GM12878 (cell line): ENCODE results near the gene MOAP1. TPM values are rescaled to one million over a fixed set of nuclear protein-coding genes. Genes with fewer than 3 reads are reported as not detected.

Experiments
- ATAC-seq: fragments of 200-7000 bp; cut with Tn5 transposase; 3 replicates; pipeline ENCODE4 v1.9.1; 2020; ENCODE audit warnings: mild to moderate bottlenecking, moderate library complexity
- BruUV-seq: library from RNA; stranded (reverse); fragments of 400-500 nt; replicated peaks from 2 replicates; lab custom pipeline; 2021; lab: Mats Ljungman, UMichigan
- CTCF ChIA-PET: fragments of 300-600 bp; sonication (Branson Sonifier 250); formaldehyde crosslinking; extraction: SDS; loops from one replicate; lab custom pipeline; 2021; ENCODE audit warnings: inconsistent platforms; lab: Yijun Ruan, JAX
- POLR2A ChIA-PET: fragments of 350-600 bp; formaldehyde crosslinking; extraction: SDS; loops from one replicate; lab custom pipeline; 2021; ENCODE audit warnings: inconsistent platforms; lab: Charles Lee
- RAD21 ChIA-PET: fragments of 300-600 bp; sonication (Branson Sonifier 250); formaldehyde crosslinking; loops from one replicate; lab custom pipeline; 2023; ENCODE audit warnings: antibody characterized with exemption; ENCODE audit not compliant: unreplicated experiment; lab: Charles Lee
- SMC1A ChIA-PET: fragments of 300-600 bp; sonication (Branson Sonifier 250); formaldehyde crosslinking; loops from one replicate; lab custom pipeline; 2023; ENCODE audit not compliant: unreplicated experiment, uncharacterized antibody; lab: Charles Lee
- DNase-seq: peaks from one replicate; pipeline ENCODE4 v3.0.0-alpha.2; 2011; ENCODE audit warnings: low read depth, low spot score
- FAIRE-seq: peaks from 3 replicates; lab custom pipeline; 2011; peaks lifted over from hg19 to GRCh38; lab: Jason Lieb, UNC
- H2AFZ ChIP-seq: 2 replicates; pipeline ENCODE4 v1.6.0; 2011; ENCODE audit warnings: low read depth, low read length, control low read depth; ENCODE audit not compliant: control insufficient read depth
- H3K27ac ChIP-seq: 2 replicates; pipeline ENCODE4 v1.5.1; 2011; ENCODE audit warnings: control low read depth; ENCODE audit not compliant: control insufficient read depth, insufficient read depth
- H3K27me3 ChIP-seq, 2 experiments: replicated peaks in 1 of 2; 2 replicates each; pipeline versions ENCODE4 v1.6.0 to v1.6.1; 2011; ENCODE audit warnings: low read length in 1 of 2; ENCODE audit not compliant: control insufficient read depth in 2 of 2, insufficient read depth in 2 of 2
- H3K36me3 ChIP-seq, 2 experiments: 2 replicates each; pipeline ENCODE4 v1.5.1; 2011; ENCODE audit warnings: low read length in 1 of 2; ENCODE audit not compliant: control insufficient read depth in 2 of 2, insufficient read depth in 2 of 2
- H3K4me1 ChIP-seq: 2 replicates; pipeline ENCODE4 v1.6.1; 2011; ENCODE audit warnings: mild to moderate bottlenecking, low read length, moderate library complexity, mixed read lengths; ENCODE audit not compliant: control insufficient read depth, insufficient read depth
- H3K4me2 ChIP-seq: 2 replicates; pipeline ENCODE4 v1.6.0; 2011; ENCODE audit warnings: control low read depth; ENCODE audit not compliant: control insufficient read depth, insufficient read depth
- H3K4me3 ChIP-seq: fragments of 200-600 bp; sonication (generic); 2 replicates; pipeline ENCODE4 v1.5.1; 2016
- H3K79me2 ChIP-seq: 2 replicates; pipeline ENCODE4 v1.6.0; 2011; ENCODE audit warnings: low read length; ENCODE audit not compliant: control insufficient read depth, insufficient read depth
- H3K9ac ChIP-seq: 2 replicates; pipeline ENCODE4 v1.8.0; 2011; ENCODE audit warnings: low read length, control low read depth, mixed read lengths; ENCODE audit not compliant: control insufficient read depth, insufficient read depth
- H3K9me3 ChIP-seq: replicated peaks from 3 replicates; pipeline ENCODE4 v1.5.1; 2011; ENCODE audit warnings: mild to moderate bottlenecking, low read length; ENCODE audit not compliant: control insufficient read depth, insufficient read depth
- H4K20me1 ChIP-seq: 2 replicates; pipeline ENCODE4 v1.6.0; 2011; ENCODE audit not compliant: control insufficient read depth, insufficient read depth
- BACH1 ChIP-seq: fragments of 450-650 bp; IDR thresholded peaks from 2 replicates; pipeline ENCODE4 v1.6.1; 2017; ENCODE audit warnings: mild to moderate bottlenecking, borderline replicate concordance
- IRF4 ChIP-seq: IDR thresholded peaks from 2 replicates; pipeline ENCODE4 v1.6.1; 2011; ENCODE audit warnings: low read depth, low read length
- JUNB ChIP-seq: IDR thresholded peaks from 2 replicates; pipeline ENCODE4 v1.6.1; 2016; ENCODE audit warnings: antibody characterized with exemption, mild to moderate bottlenecking
- MEF2A ChIP-seq: IDR thresholded peaks from 2 replicates; pipeline ENCODE4 v1.6.1; 2011; ENCODE audit warnings: low read depth, mild to moderate bottlenecking, low read length, moderate library complexity; ENCODE audit not compliant: insufficient read depth
- MYC ChIP-seq: IDR thresholded peaks from 2 replicates; pipeline ENCODE4 v1.6.1; 2011; ENCODE audit warnings: mild to moderate bottlenecking, low read length, moderate library complexity, inconsistent platforms; ENCODE audit not compliant: insufficient read depth, insufficient replicate concordance, insufficient read length, severe bottlenecking
- NFYB ChIP-seq: IDR thresholded peaks from 2 replicates; pipeline ENCODE4 v1.6.1; 2011; ENCODE audit warnings: low read depth, mild to moderate bottlenecking, low read length, improper control_type of control experiment, moderate library complexity; ENCODE audit not compliant: insufficient read depth
- SPI1 ChIP-seq: IDR thresholded peaks from 2 replicates; pipeline ENCODE4 v1.6.1; 2011; ENCODE audit warnings: low read depth, mild to moderate bottlenecking, low read length, moderate library complexity, borderline replicate concordance; ENCODE audit not compliant: insufficient read depth
- SREBF2 ChIP-seq: IDR thresholded peaks from 2 replicates; pipeline ENCODE4 v1.6.1; 2012; ENCODE audit warnings: mild to moderate bottlenecking, low read length
- STAT3 ChIP-seq: IDR thresholded peaks from 2 replicates; pipeline ENCODE4 v1.6.1; 2011; ENCODE audit warnings: low read depth, low read length, improper control_type of control experiment
- TCF7 ChIP-seq: IDR thresholded peaks from 2 replicates; pipeline ENCODE4 v1.6.1; 2014; ENCODE audit warnings: antibody characterized with exemption, borderline replicate concordance
- WRNIP1 ChIP-seq: IDR thresholded peaks from 2 replicates; pipeline ENCODE4 v1.6.1; 2011; ENCODE audit warnings: low read depth, low read length, improper control_type of control experiment, borderline replicate concordance
- ZNF274 ChIP-seq: IDR thresholded peaks from one replicate; pipeline ENCODE4 v1.8.0; 2011; ENCODE audit not compliant: insufficient read length, insufficient read depth
- WGBS: methylation state at CpG from one replicate; pipeline ENCODE4 v1.1.6; 2016; ENCODE audit warnings: low lambda C conversion rate; ENCODE audit not compliant: insufficient replicate concordance, insufficient coverage; ENCODE audit errors: missing lambda C conversion rate; 5-methylcytosine and 5-hydroxymethylcytosine counted together
- in situ Hi-C: fragments of 300-500 bp; cut with MboI; formaldehyde crosslinking; loops from 9 replicates; pipeline ENCODE4 v1.14.3; 2018; ENCODE audit warnings: mixed read lengths
- intact Hi-C: fragments of 100-400 bp; cut with micrococcal nuclease; formaldehyde crosslinking; loops from one replicate; pipeline ENCODE4 v1.14.2; 2022; ENCODE audit not compliant: unreplicated experiment
- polyA plus RNA-seq, 11 experiments: library from polyadenylated mRNA; depleted of rRNA in 4 of 11; unstranded in 6 of 11; stranded (reverse) in 5 of 11; fragments of >200 nt; fragmentation: Nextera tagmentation in 4 of 11; fragmentation: Illumina TruSeq in 1 of 11; extraction: Ambion mirVana in 4 of 11; extraction: Trizol in 1 of 11; gene quantifications; 1 replicate in 1 of 11; 2 replicates in 10 of 11; pipeline versions ENCODE4 v1.2.1 to v1.2.3, GENCODE V29; 2011 to 2016; ENCODE audit warnings: inconsistent platforms in 2 of 11, missing spikeins in 2 of 11, low read depth in 1 of 11
- total RNA-seq, 4 experiments: library from RNA; depleted of rRNA in 3 of 4; stranded (reverse); fragments of >200 nt in 3 of 4; fragmentation: Illumina TruSeq in 1 of 4; extraction: Trizol in 1 of 4; gene quantifications; 2 replicates each; pipeline versions ENCODE4 v1.2.1 to v1.2.3, GENCODE V29; 2013 to 2021
- TF ChIP-seq, protein P1 (sequence below): IDR thresholded peaks from 2 replicates; pipeline ENCODE4 v1.6.1; 2011; ENCODE audit warnings: borderline replicate concordance, low read depth, mild to moderate bottlenecking, moderate library complexity, low read length; ENCODE audit not compliant: insufficient read depth, poor library complexity, severe bottlenecking
- TF ChIP-seq, protein P2 (sequence below): fragments of 450-650 bp; IDR thresholded peaks from 2 replicates; pipeline ENCODE4 v1.6.1; 2017; ENCODE audit warnings: mild to moderate bottlenecking, moderate library complexity
- TF ChIP-seq, protein P3 (sequence below): fragments of 450-650 bp; formaldehyde crosslinking; IDR thresholded peaks from 2 replicates; pipeline ENCODE4 v1.4.0; 2020; ENCODE audit warnings: mild to moderate bottlenecking, moderate library complexity

MOAP1 gene
- total and polyA plus RNA-seq, 10 of the 15 experiments (the other 5 are each of a cell fraction or from before 2014, with no cell fraction given) = 3.1 to 51.9 (median 11.4) TPM

DNA sequence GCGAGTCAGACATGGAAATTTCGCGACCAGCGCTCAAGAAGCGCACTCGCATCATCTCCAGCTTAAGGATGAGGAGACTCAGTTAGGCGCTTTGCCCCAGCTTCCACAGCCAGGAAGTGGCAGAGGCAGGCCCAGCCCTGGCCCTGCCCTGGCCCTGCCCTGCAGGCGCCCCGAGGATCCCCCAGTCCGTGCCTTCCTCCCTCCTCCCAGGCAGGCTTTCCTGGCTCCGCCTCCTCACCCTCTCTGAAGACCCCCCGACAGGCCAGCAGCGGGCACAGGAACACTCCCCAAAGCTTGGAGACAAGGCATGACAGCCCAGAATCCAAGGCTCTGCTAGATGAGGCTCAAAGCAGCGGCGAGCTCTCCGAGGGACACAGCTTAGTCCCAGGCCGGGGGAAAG lies 47.5 kb upstream of the MOAP1 start:
- Histone ChIP-seq H3K27me3 (no peaks in the 10 kb centered on the region), H4K20me1 (no peaks in the 10 kb centered on the region), H3K4me1 (no peaks in the 10 kb centered on the region; the same call in 1 of the 2 replicates), H3K27ac (no peak overlapping the region), H3K79me2 (no peaks in the 10 kb centered on the region), H3K36me3 (peaks cover 4 to 5% of the 10 kb centered on the region in 2 experiments; a peak in 2 of 4 replicates), H3K9ac (no peak overlapping the region), H2AFZ (no peak overlapping the region), H3K4me2 (no peak overlapping the region), H3K4me3 (no peak overlapping the region), H3K9me3 (no peaks in the 10 kb centered on the region)
- FAIRE-seq = no peak
- no peak for DNase-seq
- BruUV-seq = no TSS peak
- RAD21 ChIA-PET = interaction anchor here (1.1 to 1.3 kb wide), 2 partner anchors 68 to 119 kb away, joined by 3 read pairs; no protein-coding TSS in a partner anchor
- CTCF ChIA-PET = interaction anchor here (0.9 to 3.9 kb wide), 5 partner anchors 13 to 390 kb away, joined by 3 to 17 read pairs (median 3); partner anchors contain the start of genes GON7 and UBR7
- no peak for ATAC-seq
- in situ Hi-C loops (loop anchor here (25.0 kb wide), 1 partner anchor 305 kb away; no protein-coding TSS in a partner anchor), intact Hi-C loops (no loop called here)
- POLR2A ChIA-PET = interaction anchor here (1.4 kb wide), 1 partner anchor 308 kb away, joined by 3 read pairs; no protein-coding TSS in a partner anchor
- WGBS = 50% methylated on average over 17 of the region's 17 CpGs
- SMC1A ChIA-PET = interaction anchor here (2.2 to 5.5 kb wide), 2 partner anchors 302 to 316 kb away, joined by 7 to 25 read pairs; no protein-coding TSS in a partner anchor
- TF ChIP-seq ZNF274 (no peak), MYC (no peak), SPI1 (no peak), TCF7 (no peak), STAT3 (no peak), SREBF2 (no peak), MEF2A (no peak), BACH1 (no peak), IRF4 (no peak), WRNIP1 (no peak), JUNB (no peak), NFYB (no peak)
- TF ChIP-seq, protein P1, sequence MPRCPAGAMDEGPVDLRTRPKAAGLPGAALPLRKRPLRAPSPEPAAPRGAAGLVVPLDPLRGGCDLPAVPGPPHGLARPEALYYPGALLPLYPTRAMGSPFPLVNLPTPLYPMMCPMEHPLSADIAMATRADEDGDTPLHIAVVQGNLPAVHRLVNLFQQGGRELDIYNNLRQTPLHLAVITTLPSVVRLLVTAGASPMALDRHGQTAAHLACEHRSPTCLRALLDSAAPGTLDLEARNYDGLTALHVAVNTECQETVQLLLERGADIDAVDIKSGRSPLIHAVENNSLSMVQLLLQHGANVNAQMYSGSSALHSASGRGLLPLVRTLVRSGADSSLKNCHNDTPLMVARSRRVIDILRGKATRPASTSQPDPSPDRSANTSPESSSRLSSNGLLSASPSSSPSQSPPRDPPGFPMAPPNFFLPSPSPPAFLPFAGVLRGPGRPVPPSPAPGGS = no peak
- TF ChIP-seq, protein P2, sequence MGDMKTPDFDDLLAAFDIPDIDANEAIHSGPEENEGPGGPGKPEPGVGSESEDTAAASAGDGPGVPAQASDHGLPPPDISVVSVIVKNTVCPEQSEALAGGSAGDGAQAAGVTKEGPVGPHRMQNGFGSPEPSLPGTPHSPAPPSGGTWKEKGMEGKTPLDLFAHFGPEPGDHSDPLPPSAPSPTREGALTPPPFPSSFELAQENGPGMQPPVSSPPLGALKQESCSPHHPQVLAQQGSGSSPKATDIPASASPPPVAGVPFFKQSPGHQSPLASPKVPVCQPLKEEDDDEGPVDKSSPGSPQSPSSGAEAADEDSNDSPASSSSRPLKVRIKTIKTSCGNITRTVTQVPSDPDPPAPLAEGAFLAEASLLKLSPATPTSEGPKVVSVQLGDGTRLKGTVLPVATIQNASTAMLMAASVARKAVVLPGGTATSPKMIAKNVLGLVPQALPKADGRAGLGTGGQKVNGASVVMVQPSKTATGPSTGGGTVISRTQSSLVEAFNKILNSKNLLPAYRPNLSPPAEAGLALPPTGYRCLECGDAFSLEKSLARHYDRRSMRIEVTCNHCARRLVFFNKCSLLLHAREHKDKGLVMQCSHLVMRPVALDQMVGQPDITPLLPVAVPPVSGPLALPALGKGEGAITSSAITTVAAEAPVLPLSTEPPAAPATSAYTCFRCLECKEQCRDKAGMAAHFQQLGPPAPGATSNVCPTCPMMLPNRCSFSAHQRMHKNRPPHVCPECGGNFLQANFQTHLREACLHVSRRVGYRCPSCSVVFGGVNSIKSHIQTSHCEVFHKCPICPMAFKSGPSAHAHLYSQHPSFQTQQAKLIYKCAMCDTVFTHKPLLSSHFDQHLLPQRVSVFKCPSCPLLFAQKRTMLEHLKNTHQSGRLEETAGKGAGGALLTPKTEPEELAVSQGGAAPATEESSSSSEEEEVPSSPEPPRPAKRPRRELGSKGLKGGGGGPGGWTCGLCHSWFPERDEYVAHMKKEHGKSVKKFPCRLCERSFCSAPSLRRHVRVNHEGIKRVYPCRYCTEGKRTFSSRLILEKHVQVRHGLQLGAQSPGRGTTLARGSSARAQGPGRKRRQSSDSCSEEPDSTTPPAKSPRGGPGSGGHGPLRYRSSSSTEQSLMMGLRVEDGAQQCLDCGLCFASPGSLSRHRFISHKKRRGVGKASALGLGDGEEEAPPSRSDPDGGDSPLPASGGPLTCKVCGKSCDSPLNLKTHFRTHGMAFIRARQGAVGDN = no peak
- TF ChIP-seq, protein P3, sequence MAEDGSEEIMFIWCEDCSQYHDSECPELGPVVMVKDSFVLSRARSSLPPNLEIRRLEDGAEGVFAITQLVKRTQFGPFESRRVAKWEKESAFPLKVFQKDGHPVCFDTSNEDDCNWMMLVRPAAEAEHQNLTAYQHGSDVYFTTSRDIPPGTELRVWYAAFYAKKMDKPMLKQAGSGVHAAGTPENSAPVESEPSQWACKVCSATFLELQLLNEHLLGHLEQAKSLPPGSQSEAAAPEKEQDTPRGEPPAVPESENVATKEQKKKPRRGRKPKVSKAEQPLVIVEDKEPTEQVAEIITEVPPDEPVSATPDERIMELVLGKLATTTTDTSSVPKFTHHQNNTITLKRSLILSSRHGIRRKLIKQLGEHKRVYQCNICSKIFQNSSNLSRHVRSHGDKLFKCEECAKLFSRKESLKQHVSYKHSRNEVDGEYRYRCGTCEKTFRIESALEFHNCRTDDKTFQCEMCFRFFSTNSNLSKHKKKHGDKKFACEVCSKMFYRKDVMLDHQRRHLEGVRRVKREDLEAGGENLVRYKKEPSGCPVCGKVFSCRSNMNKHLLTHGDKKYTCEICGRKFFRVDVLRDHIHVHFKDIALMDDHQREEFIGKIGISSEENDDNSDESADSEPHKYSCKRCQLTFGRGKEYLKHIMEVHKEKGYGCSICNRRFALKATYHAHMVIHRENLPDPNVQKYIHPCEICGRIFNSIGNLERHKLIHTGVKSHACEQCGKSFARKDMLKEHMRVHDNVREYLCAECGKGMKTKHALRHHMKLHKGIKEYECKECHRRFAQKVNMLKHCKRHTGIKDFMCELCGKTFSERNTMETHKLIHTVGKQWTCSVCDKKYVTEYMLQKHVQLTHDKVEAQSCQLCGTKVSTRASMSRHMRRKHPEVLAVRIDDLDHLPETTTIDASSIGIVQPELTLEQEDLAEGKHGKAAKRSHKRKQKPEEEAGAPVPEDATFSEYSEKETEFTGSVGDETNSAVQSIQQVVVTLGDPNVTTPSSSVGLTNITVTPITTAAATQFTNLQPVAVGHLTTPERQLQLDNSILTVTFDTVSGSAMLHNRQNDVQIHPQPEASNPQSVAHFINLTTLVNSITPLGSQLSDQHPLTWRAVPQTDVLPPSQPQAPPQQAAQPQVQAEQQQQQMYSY (CRISPR knock-in tag) = no peak
